Measurements from ENCODE around the gene SLC27A3.

Gene SLC27A3

DNA sequence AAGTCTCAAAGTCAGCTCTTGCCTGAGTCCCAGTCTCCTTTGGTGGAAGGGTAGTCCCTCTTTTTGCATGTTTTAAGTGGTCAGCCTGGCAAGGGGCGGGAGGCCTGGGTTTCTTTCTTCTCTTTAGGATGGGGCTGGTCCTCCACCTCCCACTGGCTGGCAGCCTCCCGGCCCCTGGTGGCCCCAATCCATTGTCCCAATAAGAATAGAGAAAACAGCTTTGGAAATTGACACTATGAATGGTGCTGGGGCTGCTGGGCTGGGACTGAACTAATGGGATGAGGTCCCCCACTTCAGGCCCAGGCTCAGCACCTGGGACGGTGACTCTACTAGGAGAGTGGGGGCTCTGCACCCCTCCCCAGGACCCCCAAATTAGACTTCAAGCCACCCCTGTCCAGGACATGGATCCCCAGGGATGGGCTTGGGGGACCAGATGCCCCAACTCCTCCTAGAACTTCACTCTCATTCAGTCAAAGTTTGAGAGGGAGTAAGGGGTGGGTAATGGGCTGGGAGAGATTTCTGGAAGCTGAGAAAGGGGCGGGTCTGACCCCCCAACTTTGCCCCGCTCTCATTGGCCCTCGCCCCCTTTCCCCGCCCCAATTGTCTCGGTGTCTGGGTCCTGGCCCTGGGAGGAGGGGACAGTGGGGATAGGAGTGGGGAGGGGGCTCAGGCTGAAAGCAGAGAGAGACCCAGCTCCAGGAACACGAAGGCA, 18.2 kb downstream of the SLC27A3 start:
- H3K27ac ChIP-seq, result no peak overlapping the region
- TF ChIP-seq, protein P1, sequence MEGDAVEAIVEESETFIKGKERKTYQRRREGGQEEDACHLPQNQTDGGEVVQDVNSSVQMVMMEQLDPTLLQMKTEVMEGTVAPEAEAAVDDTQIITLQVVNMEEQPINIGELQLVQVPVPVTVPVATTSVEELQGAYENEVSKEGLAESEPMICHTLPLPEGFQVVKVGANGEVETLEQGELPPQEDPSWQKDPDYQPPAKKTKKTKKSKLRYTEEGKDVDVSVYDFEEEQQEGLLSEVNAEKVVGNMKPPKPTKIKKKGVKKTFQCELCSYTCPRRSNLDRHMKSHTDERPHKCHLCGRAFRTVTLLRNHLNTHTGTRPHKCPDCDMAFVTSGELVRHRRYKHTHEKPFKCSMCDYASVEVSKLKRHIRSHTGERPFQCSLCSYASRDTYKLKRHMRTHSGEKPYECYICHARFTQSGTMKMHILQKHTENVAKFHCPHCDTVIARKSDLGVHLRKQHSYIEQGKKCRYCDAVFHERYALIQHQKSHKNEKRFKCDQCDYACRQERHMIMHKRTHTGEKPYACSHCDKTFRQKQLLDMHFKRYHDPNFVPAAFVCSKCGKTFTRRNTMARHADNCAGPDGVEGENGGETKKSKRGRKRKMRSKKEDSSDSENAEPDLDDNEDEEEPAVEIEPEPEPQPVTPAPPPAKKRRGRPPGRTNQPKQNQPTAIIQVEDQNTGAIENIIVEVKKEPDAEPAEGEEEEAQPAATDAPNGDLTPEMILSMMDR (conservative IDR thresholded peaks at IDR 0.05), result no peak

DNA sequence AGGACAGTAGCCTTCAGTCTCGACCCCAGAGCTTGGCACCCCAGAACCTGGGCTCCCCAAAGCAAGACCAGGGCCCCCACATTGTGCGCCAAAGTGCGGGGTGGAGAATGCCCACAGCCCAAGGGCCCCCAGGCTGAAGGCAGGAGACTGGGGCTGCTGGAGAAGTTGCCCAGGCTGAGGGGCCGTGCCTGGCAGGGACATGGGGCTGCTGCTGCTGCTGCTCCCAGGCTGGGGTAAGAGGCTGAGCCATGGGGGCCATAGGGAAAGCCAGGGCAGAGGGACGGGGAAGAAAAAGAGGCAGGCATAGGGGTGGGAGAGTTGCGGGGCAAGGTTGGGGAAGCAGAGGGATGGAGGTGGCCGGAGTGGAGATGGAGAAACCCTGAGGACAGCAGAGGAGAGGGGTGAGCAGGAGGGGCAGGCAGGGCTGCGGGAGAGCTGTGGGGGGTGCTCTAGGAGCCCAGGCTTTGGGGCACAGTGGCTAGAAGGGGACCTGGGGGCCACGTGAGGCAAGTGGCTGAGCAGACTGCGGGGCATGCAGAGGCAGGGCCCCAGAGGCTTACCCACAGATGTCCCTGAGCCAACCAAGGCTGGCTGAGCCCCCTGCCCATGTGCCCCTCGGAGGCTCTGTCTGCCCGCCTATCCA, 18.9 kb downstream of the SLC27A3 start:
- TF ChIP-seq, protein P1 (conservative IDR thresholded peaks at IDR 0.05), result no peak
- no peak overlapping the region for H3K27ac ChIP-seq

DNA sequence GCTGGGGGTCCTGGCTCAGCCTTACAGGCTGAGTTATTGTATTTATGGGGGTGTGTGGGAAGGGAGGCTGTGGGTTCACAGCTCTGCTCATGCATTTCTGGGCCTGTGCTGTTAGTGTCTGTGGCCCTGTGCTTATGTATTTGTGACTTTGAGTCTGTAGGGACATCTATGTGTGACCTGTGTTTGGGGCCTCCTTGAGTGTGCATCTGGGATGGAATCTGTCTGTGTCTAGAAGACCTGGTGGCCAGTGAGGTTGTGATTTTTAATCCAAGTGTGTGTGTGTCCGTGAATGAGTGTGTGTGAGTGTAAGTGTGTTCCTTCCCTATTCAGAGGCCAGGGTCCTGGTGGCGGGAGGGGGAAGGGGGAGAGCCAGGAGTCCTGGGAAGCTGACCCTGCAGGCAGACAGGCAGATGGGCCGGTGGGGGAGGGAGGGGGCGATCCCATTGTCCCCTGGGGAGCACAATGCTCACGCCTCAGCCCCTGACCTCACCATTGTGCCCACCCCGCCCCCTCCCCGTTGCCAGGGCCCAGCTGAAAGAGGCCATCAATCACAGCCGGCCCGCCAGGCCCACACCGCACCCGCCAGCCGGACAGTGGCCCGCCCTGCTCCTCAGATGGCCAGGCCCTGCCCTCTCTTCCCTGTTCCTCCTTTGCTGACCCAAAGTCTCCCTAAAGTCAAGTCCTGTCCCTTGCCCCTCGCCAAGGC, 19.6 kb downstream of the SLC27A3 start:
- no peak overlapping the region for H3K27ac ChIP-seq
- TF ChIP-seq, protein P1 (conservative IDR thresholded peaks at IDR 0.05), result no peak

DNA sequence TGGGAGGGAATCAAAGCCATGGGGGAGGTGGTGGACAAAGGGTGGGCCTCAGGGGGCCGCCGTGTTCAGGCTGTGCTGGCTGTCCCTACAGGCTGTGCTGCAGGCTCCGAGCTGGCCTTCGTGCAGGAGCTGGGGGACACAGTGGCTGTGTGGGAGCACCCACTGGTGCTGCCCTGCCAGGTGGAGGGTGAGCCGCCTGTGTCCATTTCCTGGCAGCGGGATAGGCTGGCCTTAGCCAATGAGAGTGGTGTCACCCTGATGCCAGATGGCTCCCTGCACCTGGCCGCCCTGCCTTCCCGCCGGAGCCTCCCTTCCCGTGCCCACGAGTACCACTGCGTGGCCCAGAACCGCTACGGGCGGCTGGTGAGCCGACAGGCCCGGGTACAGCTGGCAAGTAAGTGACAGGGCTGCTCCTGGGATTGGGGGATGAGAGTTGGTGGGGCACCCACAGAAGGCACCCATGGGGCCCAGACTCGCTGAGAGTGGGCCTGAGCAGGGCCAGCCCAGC, 20.2 kb downstream of the SLC27A3 start:
- H3K27ac ChIP-seq, result no peak overlapping the region
- TF ChIP-seq, protein P1 (conservative IDR thresholded peaks at IDR 0.05), result no peak

DNA sequence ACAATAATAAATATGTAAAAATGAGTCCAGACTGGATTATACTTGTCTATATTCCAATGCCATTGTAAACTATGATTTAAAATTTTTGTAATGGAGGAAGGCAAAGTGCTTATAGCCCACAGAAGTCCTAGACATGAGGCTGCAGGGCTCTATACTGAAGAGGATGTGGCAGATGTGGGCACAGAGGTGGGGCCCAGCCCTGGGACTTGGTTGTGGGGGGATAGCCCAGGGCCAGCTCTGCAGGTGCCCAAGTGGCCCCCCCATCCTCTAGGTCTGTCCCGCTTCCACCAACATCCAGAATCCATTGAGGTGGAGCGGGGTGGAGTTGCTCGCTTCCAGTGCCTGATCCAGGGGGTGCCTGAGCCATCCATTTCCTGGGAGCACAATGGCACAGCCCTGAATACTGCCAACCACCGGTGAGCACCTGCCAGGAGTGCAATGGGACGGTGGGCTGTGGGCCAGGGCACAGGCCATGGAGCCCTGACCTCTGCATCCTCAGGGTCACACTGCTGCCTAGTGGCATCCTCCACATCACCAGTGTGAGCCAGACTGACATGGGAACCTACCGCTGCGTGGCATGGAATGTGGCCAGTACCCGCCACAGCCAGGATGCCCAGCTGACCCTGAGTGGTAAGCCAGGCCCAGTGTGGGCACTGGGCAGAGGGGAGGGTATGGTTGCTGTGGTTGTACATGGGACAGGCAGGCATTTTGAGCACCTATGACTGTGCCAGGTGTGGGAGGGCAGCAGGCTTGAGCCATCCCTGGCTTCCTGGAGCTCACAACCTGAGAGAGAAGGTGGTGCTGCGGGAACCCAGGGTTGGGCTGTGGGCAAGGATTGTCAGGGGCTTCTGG, 21.0 kb downstream of the SLC27A3 start:
- TF ChIP-seq, protein P1 (conservative IDR thresholded peaks at IDR 0.05), result no peak
- no peak overlapping the region for H3K27ac ChIP-seq

DNA sequence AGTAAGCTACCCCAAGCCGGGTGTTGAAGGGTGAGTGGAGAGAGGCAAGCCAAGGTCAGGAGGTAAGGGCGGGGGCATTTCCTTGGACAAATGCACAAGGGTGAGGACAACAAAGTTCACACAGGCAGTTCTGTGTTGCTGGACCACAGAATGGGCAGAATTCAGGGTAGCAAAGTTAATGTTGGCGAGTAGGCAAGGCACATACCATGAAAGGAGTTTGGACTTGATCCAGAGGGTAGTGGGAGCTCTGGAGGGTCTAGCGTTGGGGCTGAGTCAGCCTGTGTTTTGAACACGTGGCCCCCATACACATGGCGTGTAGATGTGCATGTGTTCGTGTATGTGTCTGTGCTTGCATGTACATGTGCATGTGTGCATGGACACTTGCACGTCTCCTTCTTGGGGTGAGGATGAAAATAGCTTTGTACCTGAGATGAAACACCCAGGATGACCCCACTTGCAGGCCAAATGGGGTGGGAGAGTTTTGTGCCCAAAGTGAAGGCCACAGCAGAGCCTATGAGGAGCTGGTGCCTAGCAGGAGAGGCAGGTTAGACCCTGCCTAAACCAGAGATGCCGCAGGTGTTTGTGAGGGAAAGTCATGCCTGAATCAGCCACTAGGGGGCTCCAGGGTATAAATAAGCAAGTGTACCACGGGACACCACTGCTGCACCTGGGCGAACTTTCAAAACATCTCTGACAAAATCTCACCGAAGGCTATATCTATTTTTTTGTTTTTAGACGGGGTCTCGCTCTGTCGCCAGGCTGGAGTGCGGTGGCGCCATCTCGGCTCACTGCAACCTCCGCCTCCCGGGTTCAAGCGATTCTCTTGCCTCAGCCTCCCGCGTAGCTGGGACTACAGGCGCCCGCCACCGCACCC, 21.8 kb downstream of the SLC27A3 start:
- H3K27ac ChIP-seq, result no peak overlapping the region

More for the DNA sequence above, 21.8 kb downstream of the SLC27A3 start:
- TF ChIP-seq, protein P1 (conservative IDR thresholded peaks at IDR 0.05), result peak; percentile 94
